RCC 7860 (cell line): ENCODE results near the gene SP110.
"Not testable (repeated sequence)": the region's sequence is repeated elsewhere in the genome, so short reads cannot be mapped to it uniquely, and the experiment has no call there.

Experiments used
- DNase-seq: peaks from one replicate; pipeline ENCODE4 v3.0.0-alpha.2; 2015; ENCODE audit warnings: low spot score
- FAIRE-seq: peaks from 2 replicates; lab custom pipeline; 2012; peaks lifted over from hg19 to GRCh38; lab: Jason Lieb, UNC

Gene SP110

DNA sequence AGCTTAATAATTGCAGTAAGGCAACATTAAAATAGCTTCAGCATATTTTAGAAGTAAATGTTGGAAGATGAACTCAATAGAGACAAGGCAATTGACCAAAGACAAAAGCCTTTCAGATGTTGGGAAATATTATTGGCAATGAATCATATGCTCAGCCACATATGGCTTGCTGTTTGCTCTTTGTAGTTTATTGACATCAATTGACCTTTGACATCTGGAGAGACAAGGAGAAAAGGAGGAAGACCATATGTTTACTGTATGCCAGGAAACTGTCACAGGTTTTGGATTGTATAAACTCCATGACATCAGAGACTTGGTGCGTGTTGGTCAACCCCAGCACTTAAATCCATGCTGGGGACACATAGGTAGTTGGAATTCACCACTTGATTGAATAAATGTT, 90.4 kb downstream of the SP110 start:
- no peak for FAIRE-seq
- no peak for DNase-seq

DNA sequence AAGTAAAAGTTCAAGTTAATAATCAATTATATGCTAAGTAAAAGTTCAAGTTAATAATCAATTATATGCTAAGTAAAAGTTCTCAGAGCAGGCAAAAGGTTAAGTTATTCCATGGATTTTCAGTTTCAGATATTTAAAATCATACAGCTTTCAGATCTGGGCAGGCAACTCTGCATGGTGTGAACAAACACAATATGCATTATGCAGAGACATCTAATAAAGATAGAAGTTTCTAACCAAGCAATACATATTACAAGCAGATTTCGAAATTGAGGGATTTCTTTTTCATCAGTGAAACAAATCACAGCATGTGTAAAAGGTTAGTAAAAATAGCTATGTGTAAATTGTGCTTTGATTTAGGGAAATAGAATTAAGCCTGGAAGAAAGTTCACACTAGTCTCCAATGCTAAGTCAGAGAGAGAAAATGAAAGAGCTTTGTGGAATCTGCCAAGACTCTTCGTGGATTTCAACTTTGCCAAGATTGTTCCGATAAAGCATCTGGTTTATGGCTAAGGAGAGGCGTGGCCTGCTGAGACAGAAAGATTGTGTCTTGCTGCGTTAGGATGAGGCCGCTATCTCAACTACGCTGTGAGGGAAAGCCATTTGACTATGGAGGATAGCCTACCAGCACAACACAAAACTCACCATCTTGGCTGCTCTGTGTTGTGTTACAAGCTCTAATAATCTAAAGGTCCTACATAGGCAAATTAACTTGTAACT, 91.0 kb downstream of the SP110 start:
- no peak for FAIRE-seq
- no peak for DNase-seq

DNA sequence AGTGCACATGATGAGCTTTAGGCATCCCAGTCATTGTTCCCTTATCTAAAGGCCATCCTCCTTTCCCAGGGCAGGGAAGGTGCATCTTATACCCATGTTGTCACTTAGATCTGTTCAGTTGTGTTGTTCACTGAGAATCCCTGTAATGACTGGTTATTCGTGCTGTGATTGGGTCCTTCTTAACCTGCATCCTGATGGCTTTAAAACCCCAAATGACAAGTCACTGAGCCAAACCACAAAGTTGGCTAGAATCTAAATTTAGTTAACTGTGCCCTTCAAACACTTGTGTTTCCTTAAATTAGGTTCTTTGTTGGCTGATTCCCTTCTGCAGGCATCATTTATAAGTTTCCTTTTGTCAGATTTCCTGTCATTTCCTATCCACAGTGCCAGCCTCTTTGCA, 92.6 kb downstream of the SP110 start:
- no peak for DNase-seq
- FAIRE-seq: no peak

DNA sequence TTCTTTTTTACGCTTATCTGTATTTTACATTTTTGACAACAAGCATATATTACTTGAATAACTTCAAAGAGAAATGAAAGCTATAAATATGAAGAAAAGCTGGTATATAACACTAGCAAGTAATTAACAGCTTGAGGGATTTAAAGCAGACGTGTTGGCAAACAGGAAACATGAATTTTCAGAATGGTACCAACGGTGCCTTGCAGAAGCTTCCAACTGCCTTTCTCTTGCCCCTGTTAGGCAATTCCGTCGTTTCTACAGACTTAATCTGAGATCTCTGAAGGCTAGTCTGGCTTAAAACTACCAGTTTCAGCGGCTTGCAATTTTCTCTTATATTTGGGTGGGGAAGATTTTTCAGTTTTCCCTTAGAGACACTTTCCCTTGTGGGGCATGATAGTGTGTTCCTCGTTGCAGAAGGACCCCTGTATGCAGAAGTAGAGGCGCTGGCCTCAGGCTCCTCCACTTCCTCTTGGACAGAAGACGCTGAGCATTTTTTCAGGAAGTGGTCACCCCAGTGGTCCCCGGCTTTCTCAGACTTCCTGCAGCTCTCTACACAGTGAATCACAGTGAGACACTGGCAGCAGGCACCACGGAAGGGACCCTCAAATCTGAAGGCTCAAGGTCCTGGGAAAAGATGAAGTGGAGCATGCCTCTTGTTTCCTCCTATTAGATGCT, 94.9 kb downstream of the SP110 start:
- DNase-seq (no peak), FAIRE-seq (no peak)

DNA sequence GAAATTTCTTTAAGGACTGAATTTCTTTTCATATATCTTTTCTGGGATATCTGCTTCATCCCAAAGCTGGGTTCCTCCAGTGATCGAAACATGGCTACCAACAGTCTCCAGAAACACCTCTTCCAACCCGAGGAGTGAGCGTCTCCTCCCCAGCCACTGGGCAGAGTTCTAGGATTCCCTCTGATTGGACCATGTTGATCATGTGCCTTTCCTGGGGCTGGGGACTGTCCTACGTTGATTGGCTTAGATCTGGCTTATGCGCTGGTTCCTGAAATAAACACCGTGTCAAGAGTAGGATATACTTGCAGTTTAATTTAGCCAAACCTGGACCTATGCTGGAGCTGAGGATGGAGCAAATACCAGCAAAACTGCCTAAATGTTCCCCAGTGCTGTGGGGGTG, 95.5 kb downstream of the SP110 start:
- no peak for DNase-seq

DNA sequence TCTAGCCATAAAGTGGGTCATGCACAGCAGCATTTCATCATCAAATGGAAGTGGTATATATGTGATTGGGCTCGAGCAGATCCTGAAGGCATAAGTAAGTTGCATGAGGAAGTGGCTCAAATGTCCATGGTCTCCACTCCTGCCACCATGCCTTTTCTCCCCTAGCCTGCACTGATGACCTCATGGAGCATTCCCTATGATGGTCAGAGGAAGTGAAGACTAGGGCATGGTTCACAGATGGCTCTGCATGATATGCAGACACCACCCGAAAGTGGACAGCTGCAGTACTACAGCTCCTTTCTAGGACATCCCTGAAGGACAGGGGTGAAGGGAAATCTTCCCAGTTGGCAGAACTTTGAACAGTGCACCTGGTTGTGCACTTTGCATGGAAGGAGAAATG, 99.4 kb downstream of the SP110 start:
- not testable (repeated sequence) for FAIRE-seq, DNase-seq

More for the DNA sequence above, 95.5 kb downstream of the SP110 start:
- FAIRE-seq: no peak

DNA sequence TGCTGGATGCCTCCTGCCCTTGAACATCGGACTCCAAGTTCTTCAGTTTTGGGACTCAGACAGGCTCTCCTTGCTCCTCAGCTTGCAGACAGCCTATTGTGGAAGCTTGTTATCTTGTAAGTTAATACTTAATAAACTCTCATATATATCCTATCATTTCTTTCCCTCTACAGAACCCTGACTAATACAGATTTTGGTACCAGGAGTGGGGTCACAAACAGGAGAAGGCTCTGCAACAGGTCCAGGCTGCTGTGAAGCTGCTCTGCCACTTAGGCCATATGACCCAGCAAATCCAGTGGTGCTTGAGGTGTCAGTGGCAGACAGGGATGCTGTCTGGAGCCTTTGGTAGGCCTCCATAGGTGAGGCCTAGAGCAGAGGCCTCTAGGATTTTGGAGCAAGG, 100.0 kb downstream of the SP110 start:
- not testable (repeated sequence) for FAIRE-seq, DNase-seq
